ENCODE data around the gene PRORP. TPM values are rescaled to one million over a fixed set of nuclear protein-coding genes. Genes with fewer than 3 reads are reported as not detected.

The PRORP gene
- total and polyA plus RNA-seq, 9 of the 15 experiments (the other 6 are each of a cell fraction or from before 2014, with no cell fraction given): 21.9 to 48.7 (median 36.5) TPM

DNA sequence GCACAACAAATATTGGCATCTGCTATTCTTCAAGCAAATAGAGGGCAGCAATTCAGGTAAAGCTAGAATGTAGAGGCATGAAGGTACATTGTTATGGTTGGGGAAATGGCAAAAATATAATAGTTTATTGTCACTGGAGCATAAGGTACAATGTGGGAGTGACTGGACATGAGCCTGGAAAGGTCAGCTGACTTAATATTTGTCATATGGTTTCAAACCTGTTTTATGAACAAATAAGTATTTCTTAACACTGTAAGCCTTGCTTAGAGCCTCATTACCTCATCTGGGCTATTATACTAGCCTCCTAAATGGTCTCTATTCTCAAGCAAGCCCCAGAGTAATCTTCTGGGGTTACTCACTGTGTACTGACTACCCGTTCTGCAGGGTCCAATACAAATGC is 42.6 kb upstream of the PRORP start:
- Histone ChIP-seq H3K9ac (ENCODE audit: insufficient read depth in 1 of 2, low read depth in 2 of 2, low read length in 2 of 2) (no peak overlapping the region), H3K4me3 (no peak overlapping the region), H3K36me3 (ENCODE audit: control insufficient read depth, insufficient read depth, low read length) (peaks cover 30% of the 10 kb centered on the region; the same call in 1 of the 3 replicates), H3K27ac (ENCODE audit: extremely low read depth, low read depth, low read length) (no peak overlapping the region), H3K79me2 (ENCODE audit: control insufficient read depth, insufficient read depth, low read length) (no peaks in the 10 kb centered on the region), H3K9me3 (replicated peaks; ENCODE audit: control insufficient read depth, insufficient read depth, low read depth, low read length) (no peaks in the 10 kb centered on the region), H3K9me1 (ENCODE audit: control insufficient read depth, insufficient read depth, low read length) (no peaks in the 10 kb centered on the region), H3K4me2 (ENCODE audit: insufficient read depth, low read length) (no peak overlapping the region), H3K4me1 (replicated peaks in 1 of 2; ENCODE audit: control insufficient read depth in 2 of 2, insufficient read depth in 2 of 2, low read length in 2 of 2) (no peaks in the 10 kb centered on the region), H2AFZ (ENCODE audit: low read depth, low read length) (no peak overlapping the region), H4K20me1 (replicated peaks; ENCODE audit: control insufficient read depth, insufficient read depth, low read length) (no peaks in the 10 kb centered on the region), H3K27me3 (ENCODE audit: control insufficient read depth in 2 of 2, insufficient read depth in 2 of 2, low read length in 2 of 2) (no peaks in the 10 kb centered on the region)
- WGBS (ENCODE audit: insufficient coverage, low coverage, missing lambda C conversion rate): no CpG with 5 or more reads among the region's 1 CpG
- CTCF ChIA-PET (ENCODE audit: low intra/inter-chr PET ratio): no interaction called here
- no peak for TF ChIP-seq ZFP36 (IDR thresholded peaks at IDR 0.05; ENCODE audit: low read depth, low read length, partially characterized antibody)
- ATAC-seq (no peak), DNase-seq (ENCODE audit: extremely low read depth in 1 of 4, low spot score in 3 of 4) (no peak), FAIRE-seq (no peak)
- in situ Hi-C loops (cut with MboI): no loop called here
- BruUV-seq (replicated peaks): no TSS peak
- POLR2A ChIA-PET: no interaction called here
- intact Hi-C loops (cut with micrococcal nuclease): no loop called here

DNA sequence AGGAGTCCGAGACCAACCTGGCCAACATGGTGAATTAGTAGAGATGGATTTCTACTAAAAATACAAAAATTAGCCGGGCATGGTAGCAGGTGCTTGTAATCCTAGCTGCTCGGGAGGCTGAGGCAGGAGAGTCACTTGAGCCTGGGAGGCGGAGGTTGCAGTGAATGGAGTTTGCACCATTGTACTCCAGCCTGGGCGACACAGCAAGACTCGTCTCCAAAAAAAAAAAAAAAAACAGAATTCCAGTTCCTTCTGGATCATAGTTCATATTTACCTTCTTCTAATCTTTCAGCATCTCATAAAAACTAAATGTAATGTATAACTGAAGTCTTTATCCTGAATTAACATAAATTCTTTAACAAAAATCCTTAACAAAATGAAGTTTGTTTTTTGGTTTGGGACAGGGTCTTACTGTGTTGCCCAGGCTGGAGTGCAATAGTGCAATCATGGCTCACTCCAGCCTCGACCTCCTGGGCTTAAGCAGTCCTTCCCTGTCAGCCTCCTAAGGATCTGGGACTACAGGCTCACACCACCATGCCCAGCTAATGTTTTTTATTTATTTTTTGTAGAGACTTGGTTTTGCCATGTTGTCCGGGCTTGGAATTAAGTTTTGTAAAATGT is 38.7 kb upstream of the PRORP start:
- H3K79me2 ChIP-seq (ENCODE audit: control insufficient read depth, insufficient read depth, low read length): no peaks in the 10 kb centered on the region
- no TSS peak for BruUV-seq (replicated peaks)
- H3K4me2 ChIP-seq (ENCODE audit: insufficient read depth, low read length): no peak overlapping the region
- no peaks in the 10 kb centered on the region for H3K4me1 ChIP-seq (replicated peaks in 1 of 2; ENCODE audit: control insufficient read depth in 2 of 2, insufficient read depth in 2 of 2, low read length in 2 of 2)
- no peaks in the 10 kb centered on the region for H4K20me1 ChIP-seq (replicated peaks; ENCODE audit: control insufficient read depth, insufficient read depth, low read length)
- H3K36me3 ChIP-seq (ENCODE audit: control insufficient read depth, insufficient read depth, low read length): peaks cover 37% of the 10 kb centered on the region; the same call in 1 of the 3 replicates
- POLR2A ChIA-PET: interaction anchor here (1.2 kb wide), 1 partner anchor 11 kb away, joined by 4 read pairs; no protein-coding TSS in a partner anchor
- in situ Hi-C loops (cut with MboI): no loop called here
- ATAC-seq (no peak), FAIRE-seq (no peak), DNase-seq (ENCODE audit: extremely low read depth in 1 of 4, low spot score in 3 of 4) (no peak)
- H3K9ac ChIP-seq (ENCODE audit: insufficient read depth in 1 of 2, low read depth in 2 of 2, low read length in 2 of 2): no peak overlapping the region
- H3K4me3 ChIP-seq: no peak overlapping the region
- intact Hi-C loops (cut with micrococcal nuclease): no loop called here
- CTCF ChIA-PET (ENCODE audit: low intra/inter-chr PET ratio): no interaction called here
- H3K27ac ChIP-seq (ENCODE audit: extremely low read depth, low read depth, low read length): no peak overlapping the region
- WGBS (ENCODE audit: insufficient coverage, low coverage, missing lambda C conversion rate): 68% methylated on average over 4 of the region's 8 CpGs
- no peaks in the 10 kb centered on the region for H3K27me3 ChIP-seq (ENCODE audit: control insufficient read depth in 2 of 2, insufficient read depth in 2 of 2, low read length in 2 of 2)
- H3K9me1 ChIP-seq (ENCODE audit: control insufficient read depth, insufficient read depth, low read length): no peaks in the 10 kb centered on the region
- no peak overlapping the region for H2AFZ ChIP-seq (ENCODE audit: low read depth, low read length)
- no peaks in the 10 kb centered on the region for H3K9me3 ChIP-seq (replicated peaks; ENCODE audit: control insufficient read depth, insufficient read depth, low read depth, low read length)
- TF ChIP-seq, protein P1, sequence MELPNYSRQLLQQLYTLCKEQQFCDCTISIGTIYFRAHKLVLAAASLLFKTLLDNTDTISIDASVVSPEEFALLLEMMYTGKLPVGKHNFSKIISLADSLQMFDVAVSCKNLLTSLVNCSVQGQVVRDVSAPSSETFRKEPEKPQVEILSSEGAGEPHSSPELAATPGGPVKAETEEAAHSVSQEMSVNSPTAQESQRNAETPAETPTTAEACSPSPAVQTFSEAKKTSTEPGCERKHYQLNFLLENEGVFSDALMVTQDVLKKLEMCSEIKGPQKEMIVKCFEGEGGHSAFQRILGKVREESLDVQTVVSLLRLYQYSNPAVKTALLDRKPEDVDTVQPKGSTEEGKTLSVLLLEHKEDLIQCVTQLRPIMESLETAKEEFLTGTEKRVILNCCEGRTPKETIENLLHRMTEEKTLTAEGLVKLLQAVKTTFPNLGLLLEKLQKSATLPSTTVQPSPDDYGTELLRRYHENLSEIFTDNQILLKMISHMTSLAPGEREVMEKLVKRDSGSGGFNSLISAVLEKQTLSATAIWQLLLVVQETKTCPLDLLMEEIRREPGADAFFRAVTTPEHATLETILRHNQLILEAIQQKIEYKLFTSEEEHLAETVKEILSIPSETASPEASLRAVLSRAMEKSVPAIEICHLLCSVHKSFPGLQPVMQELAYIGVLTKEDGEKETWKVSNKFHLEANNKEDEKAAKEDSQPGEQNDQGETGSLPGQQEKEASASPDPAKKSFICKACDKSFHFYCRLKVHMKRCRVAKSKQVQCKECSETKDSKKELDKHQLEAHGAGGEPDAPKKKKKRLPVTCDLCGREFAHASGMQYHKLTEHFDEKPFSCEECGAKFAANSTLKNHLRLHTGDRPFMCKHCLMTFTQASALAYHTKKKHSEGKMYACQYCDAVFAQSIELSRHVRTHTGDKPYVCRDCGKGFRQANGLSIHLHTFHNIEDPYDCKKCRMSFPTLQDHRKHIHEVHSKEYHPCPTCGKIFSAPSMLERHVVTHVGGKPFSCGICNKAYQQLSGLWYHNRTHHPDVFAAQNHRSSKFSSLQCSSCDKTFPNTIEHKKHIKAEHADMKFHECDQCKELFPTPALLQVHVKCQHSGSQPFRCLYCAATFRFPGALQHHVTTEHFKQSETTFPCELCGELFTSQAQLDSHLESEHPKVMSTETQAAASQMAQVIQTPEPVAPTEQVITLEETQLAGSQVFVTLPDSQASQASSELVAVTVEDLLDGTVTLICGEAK (IDR thresholded peaks at IDR 0.05): no peak
- TF ChIP-seq, protein P1 (CRISPR knock-in tag; IDR thresholded peaks at IDR 0.05): no peak
- no peak for TF ChIP-seq ESRRB (CRISPR knock-in tag; IDR thresholded peaks at IDR 0.05; ENCODE audit: borderline replicate concordance)
